ENCODE measurements around the gene CNTNAP2.

CNTNAP2 gene

DNA sequence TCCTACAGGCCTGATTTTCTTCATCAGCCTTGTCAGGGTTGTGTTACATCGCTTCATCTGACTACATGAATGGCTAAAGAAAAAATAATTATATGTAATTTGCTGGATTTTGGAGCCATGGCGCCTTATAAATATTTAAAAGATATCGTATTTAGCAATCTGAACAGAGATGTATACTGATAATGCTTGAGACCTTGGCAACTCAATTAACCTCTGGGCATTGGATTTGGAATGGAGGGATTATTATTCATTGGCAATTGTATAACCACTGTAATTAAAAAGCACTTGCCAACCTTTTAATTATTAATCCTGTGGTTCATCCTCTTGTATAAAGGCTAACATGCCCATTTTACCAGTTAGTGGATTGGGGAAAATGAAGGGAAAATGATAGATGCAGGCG lies 745.1 kb downstream of the CNTNAP2 start:
- Histone ChIP-seq H3K27ac (ENCODE audit: extremely low read depth, low read depth, low read length) (no peak overlapping the region), H3K9me3 (ENCODE audit: control insufficient read depth, insufficient read depth, low read depth, low read length) (no peaks in the 10 kb centered on the region), H3K4me1 (ENCODE audit: control insufficient read depth, insufficient read depth, low read length) (no peaks in the 10 kb centered on the region), H3K4me3 (ENCODE audit: low read depth, low read length) (no peak overlapping the region), H3K36me3 (ENCODE audit: control insufficient read depth in 2 of 2, insufficient read depth in 1 of 2, low read length in 2 of 2) (no peaks in the 10 kb centered on the region)
- POLR2A ChIA-PET = no interaction called here
- TF ChIP-seq ZNF654 (tag by site-specific recombination; IDR thresholded peaks at IDR 0.05; ENCODE audit: low read depth) (no peak), ZNF830 (tag by site-specific recombination; IDR thresholded peaks at IDR 0.05; ENCODE audit: low read depth) (no peak), SCRT2 (tag by site-specific recombination; IDR thresholded peaks at IDR 0.05) (no peak), KLF10 (tag by site-specific recombination; IDR thresholded peaks at IDR 0.05) (no peak), ZNF132 (tag by site-specific recombination; IDR thresholded peaks at IDR 0.05; ENCODE audit: borderline replicate concordance) (no peak), ZNF626 (tag by site-specific recombination; IDR thresholded peaks at IDR 0.05) (no peak)
- CTCF ChIA-PET = no interaction called here

DNA sequence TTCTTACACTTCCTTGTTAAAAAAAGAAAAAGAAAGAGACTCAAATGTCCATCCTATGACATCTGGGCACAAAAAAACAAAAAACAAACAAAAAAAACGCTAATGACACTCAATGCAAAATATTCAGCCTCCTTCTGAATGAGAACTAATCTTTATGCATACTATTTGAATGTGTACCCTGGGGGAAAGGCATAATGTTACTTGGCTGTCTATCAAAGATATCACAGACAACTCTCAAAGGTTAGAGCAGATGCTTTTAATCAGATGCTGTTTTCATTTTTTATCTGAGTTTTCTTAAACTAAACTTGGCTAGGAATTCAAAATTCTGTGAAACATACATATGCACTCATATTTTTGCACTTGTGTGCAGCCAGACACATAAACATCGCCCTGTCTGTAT lies 745.8 kb downstream of the CNTNAP2 start:
- H3K9me3 ChIP-seq (ENCODE audit: control insufficient read depth, insufficient read depth, low read depth, low read length) = no peaks in the 10 kb centered on the region
- no peak for TF ChIP-seq ZNF585B (tag by site-specific recombination; IDR thresholded peaks at IDR 0.05)
- no peak for TF ChIP-seq ZSCAN30 (tag by site-specific recombination; IDR thresholded peaks at IDR 0.05)
- TF ChIP-seq IKZF3 (tag by site-specific recombination; IDR thresholded peaks at IDR 0.05) = no peak
- TF ChIP-seq, protein P1, sequence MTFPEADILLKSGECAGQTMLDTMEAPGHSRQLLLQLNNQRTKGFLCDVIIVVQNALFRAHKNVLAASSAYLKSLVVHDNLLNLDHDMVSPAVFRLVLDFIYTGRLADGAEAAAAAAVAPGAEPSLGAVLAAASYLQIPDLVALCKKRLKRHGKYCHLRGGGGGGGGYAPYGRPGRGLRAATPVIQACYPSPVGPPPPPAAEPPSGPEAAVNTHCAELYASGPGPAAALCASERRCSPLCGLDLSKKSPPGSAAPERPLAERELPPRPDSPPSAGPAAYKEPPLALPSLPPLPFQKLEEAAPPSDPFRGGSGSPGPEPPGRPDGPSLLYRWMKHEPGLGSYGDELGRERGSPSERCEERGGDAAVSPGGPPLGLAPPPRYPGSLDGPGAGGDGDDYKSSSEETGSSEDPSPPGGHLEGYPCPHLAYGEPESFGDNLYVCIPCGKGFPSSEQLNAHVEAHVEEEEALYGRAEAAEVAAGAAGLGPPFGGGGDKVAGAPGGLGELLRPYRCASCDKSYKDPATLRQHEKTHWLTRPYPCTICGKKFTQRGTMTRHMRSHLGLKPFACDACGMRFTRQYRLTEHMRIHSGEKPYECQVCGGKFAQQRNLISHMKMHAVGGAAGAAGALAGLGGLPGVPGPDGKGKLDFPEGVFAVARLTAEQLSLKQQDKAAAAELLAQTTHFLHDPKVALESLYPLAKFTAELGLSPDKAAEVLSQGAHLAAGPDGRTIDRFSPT (tag by site-specific recombination; IDR thresholded peaks at IDR 0.05) = no peak
- no peak for TF ChIP-seq ZNF658 (tag by site-specific recombination; IDR thresholded peaks at IDR 0.05)
- TF ChIP-seq, protein P2, sequence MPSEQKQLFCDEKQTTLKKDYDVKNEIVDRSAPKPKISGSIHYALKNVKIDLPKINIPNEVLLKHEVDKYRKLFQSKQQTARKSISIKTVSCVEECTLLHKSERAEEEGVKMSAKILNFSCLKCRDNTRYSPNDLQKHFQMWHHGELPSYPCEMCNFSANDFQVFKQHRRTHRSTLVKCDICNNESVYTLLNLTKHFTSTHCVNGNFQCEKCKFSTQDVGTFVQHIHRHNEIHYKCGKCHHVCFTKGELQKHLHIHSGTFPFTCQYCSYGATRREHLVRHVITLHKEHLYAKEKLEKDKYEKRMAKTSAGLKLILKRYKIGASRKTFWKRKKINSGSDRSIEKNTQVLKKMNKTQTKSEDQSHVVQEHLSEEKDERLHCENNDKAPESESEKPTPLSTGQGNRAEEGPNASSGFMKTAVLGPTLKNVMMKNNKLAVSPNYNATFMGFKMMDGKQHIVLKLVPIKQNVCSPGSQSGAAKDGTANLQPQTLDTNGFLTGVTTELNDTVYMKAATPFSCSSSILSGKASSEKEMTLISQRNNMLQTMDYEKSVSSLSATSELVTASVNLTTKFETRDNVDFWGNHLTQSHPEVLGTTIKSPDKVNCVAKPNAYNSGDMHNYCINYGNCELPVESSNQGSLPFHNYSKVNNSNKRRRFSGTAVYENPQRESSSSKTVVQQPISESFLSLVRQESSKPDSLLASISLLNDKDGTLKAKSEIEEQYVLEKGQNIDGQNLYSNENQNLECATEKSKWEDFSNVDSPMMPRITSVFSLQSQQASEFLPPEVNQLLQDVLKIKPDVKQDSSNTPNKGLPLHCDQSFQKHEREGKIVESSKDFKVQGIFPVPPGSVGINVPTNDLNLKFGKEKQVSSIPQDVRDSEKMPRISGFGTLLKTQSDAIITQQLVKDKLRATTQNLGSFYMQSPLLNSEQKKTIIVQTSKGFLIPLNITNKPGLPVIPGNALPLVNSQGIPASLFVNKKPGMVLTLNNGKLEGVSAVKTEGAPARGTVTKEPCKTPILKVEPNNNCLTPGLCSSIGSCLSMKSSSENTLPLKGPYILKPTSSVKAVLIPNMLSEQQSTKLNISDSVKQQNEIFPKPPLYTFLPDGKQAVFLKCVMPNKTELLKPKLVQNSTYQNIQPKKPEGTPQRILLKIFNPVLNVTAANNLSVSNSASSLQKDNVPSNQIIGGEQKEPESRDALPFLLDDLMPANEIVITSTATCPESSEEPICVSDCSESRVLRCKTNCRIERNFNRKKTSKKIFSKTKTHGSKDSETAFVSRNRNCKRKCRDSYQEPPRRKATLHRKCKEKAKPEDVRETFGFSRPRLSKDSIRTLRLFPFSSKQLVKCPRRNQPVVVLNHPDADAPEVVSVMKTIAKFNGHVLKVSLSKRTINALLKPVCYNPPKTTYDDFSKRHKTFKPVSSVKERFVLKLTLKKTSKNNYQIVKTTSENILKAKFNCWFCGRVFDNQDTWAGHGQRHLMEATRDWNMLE (tag by site-specific recombination; conservative IDR thresholded peaks at IDR 0.05; ENCODE audit: low read depth) = no peak
- TF ChIP-seq ZNF2 (tag by site-specific recombination; IDR thresholded peaks at IDR 0.05) = no peak
- TF ChIP-seq ZNF473 (tag by site-specific recombination; IDR thresholded peaks at IDR 0.05) = no peak
- TF ChIP-seq ZFP3 (tag by site-specific recombination; IDR thresholded peaks at IDR 0.05; ENCODE audit: low read depth) = no peak
- TF ChIP-seq ZNF76 (tag by site-specific recombination; IDR thresholded peaks at IDR 0.05; ENCODE audit: borderline replicate concordance, low read depth) = no peak
- no peak for TF ChIP-seq ZNF138 (tag by site-specific recombination; IDR thresholded peaks at IDR 0.05; ENCODE audit: borderline replicate concordance)
- TF ChIP-seq ZNF16 (tag by site-specific recombination; IDR thresholded peaks at IDR 0.05; ENCODE audit: low read depth) = no peak
- H3K4me3 ChIP-seq (ENCODE audit: low read depth, low read length) = no peak overlapping the region
- CTCF ChIA-PET = no interaction called here
- no peak overlapping the region for H3K27ac ChIP-seq (ENCODE audit: extremely low read depth, low read depth, low read length)
- POLR2A ChIA-PET = no interaction called here
- H3K36me3 ChIP-seq (ENCODE audit: control insufficient read depth in 2 of 2, insufficient read depth in 1 of 2, low read length in 2 of 2) = no peaks in the 10 kb centered on the region
- H3K4me1 ChIP-seq (ENCODE audit: control insufficient read depth, insufficient read depth, low read length) = no peaks in the 10 kb centered on the region
